ENCODE measurements around the gene BTG1.

DNA sequence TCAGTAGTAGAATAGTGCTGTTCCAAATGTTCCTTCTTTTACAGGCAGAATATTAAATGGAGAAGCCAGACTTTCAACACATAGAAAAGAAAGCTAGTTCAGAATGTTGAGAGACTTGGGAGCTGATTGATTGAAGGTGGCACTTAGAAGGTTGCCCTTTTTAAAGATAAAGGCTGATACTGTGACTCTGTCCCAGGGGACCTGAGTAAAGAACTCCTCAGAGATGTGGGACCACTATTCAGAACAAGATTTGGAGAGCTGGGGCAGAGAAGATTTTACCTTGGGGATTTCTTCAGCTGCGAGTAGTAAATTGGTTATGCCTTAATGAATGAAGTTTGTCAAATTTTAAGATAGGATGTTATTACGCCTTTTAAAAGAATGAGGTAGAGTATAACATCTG lies 21.4 kb upstream of the BTG1 start:
- TF ChIP-seq, protein P1, sequence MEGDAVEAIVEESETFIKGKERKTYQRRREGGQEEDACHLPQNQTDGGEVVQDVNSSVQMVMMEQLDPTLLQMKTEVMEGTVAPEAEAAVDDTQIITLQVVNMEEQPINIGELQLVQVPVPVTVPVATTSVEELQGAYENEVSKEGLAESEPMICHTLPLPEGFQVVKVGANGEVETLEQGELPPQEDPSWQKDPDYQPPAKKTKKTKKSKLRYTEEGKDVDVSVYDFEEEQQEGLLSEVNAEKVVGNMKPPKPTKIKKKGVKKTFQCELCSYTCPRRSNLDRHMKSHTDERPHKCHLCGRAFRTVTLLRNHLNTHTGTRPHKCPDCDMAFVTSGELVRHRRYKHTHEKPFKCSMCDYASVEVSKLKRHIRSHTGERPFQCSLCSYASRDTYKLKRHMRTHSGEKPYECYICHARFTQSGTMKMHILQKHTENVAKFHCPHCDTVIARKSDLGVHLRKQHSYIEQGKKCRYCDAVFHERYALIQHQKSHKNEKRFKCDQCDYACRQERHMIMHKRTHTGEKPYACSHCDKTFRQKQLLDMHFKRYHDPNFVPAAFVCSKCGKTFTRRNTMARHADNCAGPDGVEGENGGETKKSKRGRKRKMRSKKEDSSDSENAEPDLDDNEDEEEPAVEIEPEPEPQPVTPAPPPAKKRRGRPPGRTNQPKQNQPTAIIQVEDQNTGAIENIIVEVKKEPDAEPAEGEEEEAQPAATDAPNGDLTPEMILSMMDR (conservative IDR thresholded peaks at IDR 0.05; ENCODE audit: low read length) = no peak
- no peak for TF ChIP-seq EZH2phosphoT487 (IDR thresholded peaks at IDR 0.05; ENCODE audit: borderline replicate concordance, low read depth, low read length)
